ENCODE measurements around the gene JAM3. TPM values are rescaled to one million over a fixed set of nuclear protein-coding genes. Genes with fewer than 3 reads are reported as not detected.

The JAM3 gene
- total and polyA plus RNA-seq, 2 experiments from 2014 or later, result 46.2 to 63.7 TPM

GRCh38 chr11:134144744-134145143, 75.9 kb downstream of the JAM3 start:
- Histone ChIP-seq H3F3A (ENCODE audit: insufficient read depth) (peaks cover 17% of the 10 kb centered on the region; the same call in 1 of the 2 replicates), H3K36me3 (ENCODE audit: low read depth) (no peaks in the 10 kb centered on the region; the same call in 1 of the 2 replicates), H3K9me2 (ENCODE audit: insufficient read depth) (no peaks in the 10 kb centered on the region), H3K79me2 (ENCODE audit: insufficient read depth) (no peaks in the 10 kb centered on the region), H3K4me2 (ENCODE audit: unreplicated experiment) (no peak overlapping the region), H3K27ac (no peak overlapping the region), H2AFZ (no peak overlapping the region), H3K27me3 (replicated peaks; ENCODE audit: insufficient read depth) (no peaks in the 10 kb centered on the region), H4K20me1 (ENCODE audit: insufficient read depth) (no peaks in the 10 kb centered on the region), H3K4me1 (ENCODE audit: insufficient read depth) (peaks cover 6% of the 10 kb centered on the region; the same call in 1 of the 2 replicates), H3K9ac (no peak overlapping the region), H3K4me3 (no peak overlapping the region), H3K9me3 (ENCODE audit: low read depth) (no peaks in the 10 kb centered on the region)
- DNase-seq, result peak; percentile 32
- in situ Hi-C loops (cut with MboI), result loop anchor here (10.0 kb wide), 2 partner anchors 190 to 220 kb away; partner anchors contain the start of gene IGSF9B
- 69 to 71% methylated on average over 5 of the region's 5 CpGs for WGBS, 2 experiments (ENCODE audit: low coverage in 1 of 2, low lambda C conversion rate in 2 of 2, missing lambda C conversion rate in 2 of 2)
- TF ChIP-seq EZH2 (IDR thresholded peaks at IDR 0.05; ENCODE audit: insufficient read depth, poor library complexity, severe bottlenecking) (no peak), EZH2phosphoT487 (IDR thresholded peaks at IDR 0.05; ENCODE audit: insufficient read depth, low read depth) (no peak)

DNA sequence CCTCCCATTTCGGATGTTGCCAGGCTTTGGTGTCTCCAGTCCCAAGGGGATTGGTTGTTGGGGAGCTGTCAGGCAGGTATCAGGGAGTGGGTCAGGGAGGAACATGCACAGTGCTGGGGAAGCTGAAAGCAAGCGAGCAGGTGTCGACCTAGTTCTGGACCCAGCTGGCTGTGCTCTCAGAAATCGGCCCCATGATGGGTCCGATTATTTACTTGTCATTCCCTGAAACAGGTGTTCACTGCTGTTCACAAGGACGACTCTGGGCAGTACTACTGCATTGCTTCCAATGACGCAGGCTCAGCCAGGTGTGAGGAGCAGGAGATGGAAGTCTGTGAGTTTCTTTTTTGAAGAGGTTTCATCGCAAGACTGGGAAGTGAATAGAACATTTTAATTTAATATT, 76.8 kb downstream of the JAM3 start:
- peaks cover 9% of the 10 kb centered on the region; the same call in 1 of the 2 replicates for H3K36me3 ChIP-seq (ENCODE audit: low read depth)
- H3K9me3 ChIP-seq (ENCODE audit: low read depth), result no peaks in the 10 kb centered on the region
- H4K20me1 ChIP-seq (ENCODE audit: insufficient read depth), result no peaks in the 10 kb centered on the region
- peaks cover 17% of the 10 kb centered on the region; the same call in 1 of the 2 replicates for H3F3A ChIP-seq (ENCODE audit: insufficient read depth)
- DNase-seq, result no peak
- 95 to 98% methylated on average over 8 of the region's 8 CpGs for WGBS, 2 experiments (ENCODE audit: low coverage in 1 of 2, low lambda C conversion rate in 2 of 2, missing lambda C conversion rate in 2 of 2)
- H3K27me3 ChIP-seq (replicated peaks; ENCODE audit: insufficient read depth), result no peaks in the 10 kb centered on the region
- no peak overlapping the region for H2AFZ ChIP-seq
- H3K27ac ChIP-seq, result no peak overlapping the region
- no peak overlapping the region for H3K9ac ChIP-seq
- in situ Hi-C loops (cut with MboI), result loop anchor here (10.0 kb wide), 2 partner anchors 191 to 221 kb away; partner anchors contain the start of gene IGSF9B
- no peaks in the 10 kb centered on the region for H3K9me2 ChIP-seq (ENCODE audit: insufficient read depth)
- no peak overlapping the region for H3K4me2 ChIP-seq (ENCODE audit: unreplicated experiment)
- no peak overlapping the region for H3K4me3 ChIP-seq
- H3K79me2 ChIP-seq (ENCODE audit: insufficient read depth), result no peaks in the 10 kb centered on the region
- TF ChIP-seq EZH2 (IDR thresholded peaks at IDR 0.05; ENCODE audit: insufficient read depth, poor library complexity, severe bottlenecking), result no peak
- no peak for TF ChIP-seq EZH2phosphoT487 (IDR thresholded peaks at IDR 0.05; ENCODE audit: insufficient read depth, low read depth)
- 0 out of 2 replicates have a peak, but pooled peaks cover 6% of the 10 kb centered on the region for H3K4me1 ChIP-seq (ENCODE audit: insufficient read depth)

DNA sequence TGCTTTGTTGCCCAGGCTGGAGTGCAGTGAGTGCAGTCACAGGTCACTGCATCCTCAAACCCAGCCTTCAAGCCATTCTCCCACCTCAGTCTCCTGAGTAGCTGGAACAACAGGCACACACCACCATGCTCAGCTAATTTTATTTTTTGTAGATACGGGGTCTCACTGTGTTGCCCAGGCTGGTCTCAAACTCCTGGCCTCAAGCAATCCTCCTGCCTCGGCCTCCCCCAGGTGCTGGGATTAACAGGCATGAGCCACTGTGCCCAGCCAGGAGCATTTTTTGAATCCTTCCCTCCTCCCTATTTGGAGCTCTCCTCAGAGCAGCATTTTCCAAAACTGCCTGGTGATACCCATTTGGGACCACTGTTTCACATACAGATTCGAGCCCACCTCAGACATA, 77.7 kb downstream of the JAM3 start:
- in situ Hi-C loops (cut with MboI), result loop anchor here (10.0 kb wide), 2 partner anchors 192 to 222 kb away; partner anchors contain the start of gene IGSF9B
- Histone ChIP-seq H3K36me3 (ENCODE audit: low read depth) (peaks cover 18% of the 10 kb centered on the region; the same call in 1 of the 2 replicates), H2AFZ (no peak overlapping the region), H4K20me1 (ENCODE audit: insufficient read depth) (no peaks in the 10 kb centered on the region), H3K9me2 (ENCODE audit: insufficient read depth) (no peaks in the 10 kb centered on the region), H3K27ac (no peak overlapping the region), H3K4me2 (ENCODE audit: unreplicated experiment) (no peak overlapping the region), H3K27me3 (replicated peaks; ENCODE audit: insufficient read depth) (no peaks in the 10 kb centered on the region), H3K4me1 (ENCODE audit: insufficient read depth) (0 out of 2 replicates have a peak, but pooled peaks cover 6% of the 10 kb centered on the region), H3K79me2 (ENCODE audit: insufficient read depth) (no peaks in the 10 kb centered on the region), H3F3A (ENCODE audit: insufficient read depth) (peaks cover 17% of the 10 kb centered on the region; the same call in 1 of the 2 replicates), H3K9me3 (ENCODE audit: low read depth) (no peaks in the 10 kb centered on the region), H3K4me3 (no peak overlapping the region), H3K9ac (no peak overlapping the region)
- TF ChIP-seq EZH2phosphoT487 (IDR thresholded peaks at IDR 0.05; ENCODE audit: insufficient read depth, low read depth), result no peak
- 90 to 92% methylated on average over 3 of the region's 3 CpGs for WGBS, 2 experiments (ENCODE audit: low coverage in 1 of 2, low lambda C conversion rate in 2 of 2, missing lambda C conversion rate in 2 of 2)
- no peak for DNase-seq

DNA sequence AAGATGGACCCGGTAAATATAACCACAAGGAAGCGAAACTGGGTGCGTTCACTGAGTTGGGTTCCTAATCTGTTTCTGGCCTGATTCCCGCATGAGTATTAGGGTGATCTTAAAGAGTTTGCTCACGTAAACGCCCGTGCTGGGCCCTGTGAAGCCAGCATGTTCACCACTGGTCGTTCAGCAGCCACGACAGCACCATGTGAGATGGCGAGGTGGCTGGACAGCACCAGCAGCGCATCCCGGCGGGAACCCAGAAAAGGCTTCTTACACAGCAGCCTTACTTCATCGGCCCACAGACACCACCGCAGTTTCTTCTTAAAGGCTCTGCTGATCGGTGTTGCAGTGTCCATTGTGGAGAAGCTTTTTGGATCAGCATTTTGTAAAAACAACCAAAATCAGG, 80.5 kb downstream of the JAM3 start:
- no peak for TF ChIP-seq EZH2phosphoT487 (IDR thresholded peaks at IDR 0.05; ENCODE audit: insufficient read depth, low read depth)
- TF ChIP-seq EZH2 (IDR thresholded peaks at IDR 0.05; ENCODE audit: insufficient read depth, poor library complexity, severe bottlenecking), result no peak
- Histone ChIP-seq H3K27me3 (replicated peaks; ENCODE audit: insufficient read depth) (no peaks in the 10 kb centered on the region), H2AFZ (no peak overlapping the region), H3K9me3 (ENCODE audit: low read depth) (no peaks in the 10 kb centered on the region), H3K4me3 (no peak overlapping the region), H3F3A (ENCODE audit: insufficient read depth) (0 out of 2 replicates have a peak, but pooled peaks cover 5% of the 10 kb centered on the region), H3K36me3 (ENCODE audit: low read depth) (peaks cover 26% of the 10 kb centered on the region; the same call in 1 of the 2 replicates), H3K79me2 (ENCODE audit: insufficient read depth) (no peaks in the 10 kb centered on the region), H4K20me1 (ENCODE audit: insufficient read depth) (no peaks in the 10 kb centered on the region), H3K9ac (no peak overlapping the region), H3K9me2 (ENCODE audit: insufficient read depth) (no peaks in the 10 kb centered on the region), H3K4me1 (ENCODE audit: insufficient read depth) (0 out of 2 replicates have a peak, but pooled peaks cover 6% of the 10 kb centered on the region), H3K27ac (no peak overlapping the region), H3K4me2 (ENCODE audit: unreplicated experiment) (no peak overlapping the region)
- 87 to 91% methylated on average over 16 of the region's 16 CpGs for WGBS, 2 experiments (ENCODE audit: low coverage in 1 of 2, low lambda C conversion rate in 2 of 2, missing lambda C conversion rate in 2 of 2)
- DNase-seq, result no peak
- in situ Hi-C loops (cut with MboI), result loop anchor here (10.0 kb wide), 2 partner anchors 195 to 225 kb away; partner anchors contain the start of gene IGSF9B
